Right ventricle myocardium superior (tissue), 1 donor: Measurements from ENCODE around the gene HOMER1. TPM values are rescaled to one million over a fixed set of nuclear protein-coding genes. Genes with fewer than 3 reads are reported as not detected.

ENCODE experiments used
- ATAC-seq: fragments of 200-7000 bp; cut with Tn5 transposase; one replicate; pipeline ENCODE4 v1.9.1; 2020; ENCODE audit warnings: mild to moderate bottlenecking; ENCODE audit not compliant: poor library complexity
- DNase-seq: peaks from one replicate; pipeline ENCODE4 v3.0.0-alpha.2; 2020
- intact Hi-C: fragments of 100-400 bp; cut with DNase I; formaldehyde crosslinking; loops from one replicate; pipeline ENCODE4 v1.11.2; 2022
- long read RNA-seq: library from polyadenylated mRNA; unstranded; transcript quantifications from one replicate; pipeline ENCODE4 v2.0.0, GENCODE V29; 2021
- total RNA-seq: library from RNA; stranded (reverse); fragmentation: NEBNext Ultra II Directional; extraction: Animal tissue kit (Norgen Biotek cat#: 25700); gene quantifications from one replicate; pipeline ENCODE4 v1.2.1, GENCODE V29; 2021
- donor health status: DM: no; HTN: yes; CAD: no; lungs with severe emphysema.

HOMER1 gene
- 52.6 TPM for total RNA-seq
- long read RNA-seq, full-length matches to known transcripts: 99 of 127 reads
- long read RNA-seq, partial matches to known transcripts: 11 of 127 reads
- long read RNA-seq, other reads (novel, unspliced or antisense): 17 of 127 reads

GRCh38 chr5:79513704-79514390 lies at the start of gene HOMER1:
Gene HOMER1 (minus strand): TSS chr5:79514134. CDS start chr5:79512774, 1,360 bp downstream.
- intact Hi-C loops: no loop called here
- ATAC-seq: peak; percentile 92
- peak; percentile 84 for DNase-seq

GRCh38 chr5:79563247-79563590 lies 49.3 kb upstream of the HOMER1 start:
- ATAC-seq (no peak), DNase-seq (no peak)
- intact Hi-C loops: no loop called here

GRCh38 chr5:79562351-79563246 lies 48.7 kb upstream of the HOMER1 start:
- intact Hi-C loops: no loop called here
- DNase-seq (no peak), ATAC-seq (no peak)

- ATAC-seq: no peak
- no peak for DNase-seq
- intact Hi-C loops: no loop called here
Measured at GRCh38 chr5:79561525-79561893, 47.6 kb upstream of the HOMER1 start.

GRCh38 chr5:79560771-79561524 lies 47.0 kb upstream of the HOMER1 start:
- intact Hi-C loops: no loop called here
- DNase-seq (no peak), ATAC-seq (no peak)

GRCh38 chr5:79555418-79555817 lies 41.5 kb upstream of the HOMER1 start:
- DNase-seq: no peak
- intact Hi-C loops: no loop called here
- peak; percentile 83 for ATAC-seq

GRCh38 chr5:79552984-79553383 lies 39.0 kb upstream of the HOMER1 start:
- intact Hi-C loops: no loop called here
- DNase-seq (no peak), ATAC-seq (no peak)

GRCh38 chr5:79547982-79548381 lies 34.0 kb upstream of the HOMER1 start:
- ATAC-seq: no peak
- intact Hi-C loops: no loop called here

GRCh38 chr5:79547429-79547822 lies 33.5 kb upstream of the HOMER1 start:
- DNase-seq (no peak), ATAC-seq (no peak)
- intact Hi-C loops: no loop called here

More at GRCh38 chr5:79547982-79548381, 34.0 kb upstream of the HOMER1 start:
- DNase-seq: no peak

GRCh38 chr5:79546782-79547428 lies 33.0 kb upstream of the HOMER1 start:
- intact Hi-C loops: no loop called here
- no peak for ATAC-seq
- no peak for DNase-seq

GRCh38 chr5:79544131-79544530 lies 30.2 kb upstream of the HOMER1 start:
- DNase-seq (no peak), ATAC-seq (no peak)
- intact Hi-C loops: no loop called here

- intact Hi-C loops: no loop called here
- ATAC-seq (no peak), DNase-seq (no peak)
Measured at GRCh38 chr5:79540939-79541338, 27.0 kb upstream of the HOMER1 start.

- ATAC-seq (no peak), DNase-seq (no peak)
- intact Hi-C loops: loop anchor here (10.0 kb wide), 1 partner anchor 402 kb away; no protein-coding TSS in a partner anchor
Measured at GRCh38 chr5:79536193-79536906, 22.4 kb upstream of the HOMER1 start.

- intact Hi-C loops: loop anchor here (10.0 kb wide), 1 partner anchor 401 kb away; no protein-coding TSS in a partner anchor
- ATAC-seq: peak; percentile 52
- no peak for DNase-seq
Measured at GRCh38 chr5:79535477-79536192, 21.7 kb upstream of the HOMER1 start.

- ATAC-seq: no peak
- DNase-seq: no peak
- intact Hi-C loops: no loop called here
Measured at GRCh38 chr5:79529110-79529509, 15.2 kb upstream of the HOMER1 start.

GRCh38 chr5:79527431-79527830 lies 13.5 kb upstream of the HOMER1 start:
- no peak for DNase-seq
- intact Hi-C loops: no loop called here

GRCh38 chr5:79526928-79527327 lies 13.0 kb upstream of the HOMER1 start:
- ATAC-seq (no peak), DNase-seq (no peak)
- intact Hi-C loops: no loop called here

More at GRCh38 chr5:79527431-79527830, 13.5 kb upstream of the HOMER1 start:
- ATAC-seq: no peak
